HG03159 (cell line): ENCODE results near the gene DMPK.

Experiments
- ATAC-seq: cut with Tn5 transposase; IDR thresholded peaks from one replicate; pipeline ENCODE4 v1.9.1; 2021; ENCODE audit warnings: mild to moderate bottlenecking, moderate library complexity; ENCODE audit not compliant: unreplicated experiment

The DMPK gene

GRCh38 chr19:45789035-45789786 lies 6.9 kb upstream of the DMPK start:
- no peak for ATAC-seq

- ATAC-seq, result no peak
These were observed 4.2 kb upstream of the DMPK start for GRCh38 chr19:45786533-45786894.

DNA sequence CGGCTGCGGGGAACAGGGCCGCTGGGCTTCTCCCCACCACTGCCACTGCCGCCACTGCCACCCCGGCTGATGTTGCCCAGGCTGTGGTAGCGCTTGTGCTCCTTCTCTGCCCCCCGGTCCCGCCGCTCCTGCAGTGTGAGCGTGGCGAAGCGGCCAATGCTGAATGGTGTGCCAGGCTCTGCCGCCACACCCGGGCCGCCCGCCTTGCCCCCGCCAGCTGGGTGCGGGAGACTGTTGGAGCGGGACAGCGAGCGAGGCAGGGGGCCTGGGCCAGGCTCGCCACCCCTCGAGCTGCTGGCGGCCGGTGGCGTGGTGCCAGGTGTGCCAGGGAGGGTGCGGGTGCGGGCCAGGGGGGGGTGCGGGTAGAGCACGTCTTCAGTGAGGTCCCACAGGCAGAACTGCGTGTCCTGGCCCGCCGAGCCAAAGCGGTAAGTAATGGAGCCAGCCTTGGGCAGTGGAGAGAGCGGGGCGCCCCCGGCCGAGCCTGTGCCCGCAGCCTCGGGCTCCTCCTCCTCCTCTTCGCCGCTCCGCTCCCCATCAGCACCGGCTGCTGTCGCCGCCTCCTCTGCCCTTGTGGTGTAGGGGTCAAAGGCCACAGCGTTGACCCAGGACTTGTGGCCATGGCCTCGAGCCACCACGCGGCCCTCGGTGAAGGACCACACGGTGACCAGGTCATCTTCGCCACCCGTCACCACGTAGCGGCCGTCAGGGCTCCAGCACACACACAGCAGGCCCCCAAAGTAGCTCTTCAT lies 3.7 kb upstream of the DMPK start:
- no peak for ATAC-seq

DNA sequence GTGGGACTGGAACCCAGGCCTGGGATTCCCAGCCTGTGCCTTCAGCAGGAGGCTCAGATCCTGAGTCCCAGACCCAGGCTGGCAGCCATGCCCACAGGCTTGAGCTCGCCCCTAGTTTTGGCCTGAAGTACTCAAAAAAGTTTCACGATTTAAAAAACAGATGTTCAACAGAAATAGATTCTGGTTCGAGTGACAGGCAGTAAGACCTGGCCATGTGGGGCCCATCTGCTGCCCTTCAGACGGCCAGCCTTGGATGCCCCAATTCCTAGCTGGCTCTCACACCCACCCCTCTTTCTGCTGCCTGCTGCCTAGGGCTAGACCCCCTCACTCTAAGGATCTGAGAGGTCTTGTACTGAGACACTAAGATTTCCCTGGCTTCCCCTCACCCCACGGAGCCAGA lies 2.8 kb upstream of the DMPK start:
- ATAC-seq, result no peak

DNA sequence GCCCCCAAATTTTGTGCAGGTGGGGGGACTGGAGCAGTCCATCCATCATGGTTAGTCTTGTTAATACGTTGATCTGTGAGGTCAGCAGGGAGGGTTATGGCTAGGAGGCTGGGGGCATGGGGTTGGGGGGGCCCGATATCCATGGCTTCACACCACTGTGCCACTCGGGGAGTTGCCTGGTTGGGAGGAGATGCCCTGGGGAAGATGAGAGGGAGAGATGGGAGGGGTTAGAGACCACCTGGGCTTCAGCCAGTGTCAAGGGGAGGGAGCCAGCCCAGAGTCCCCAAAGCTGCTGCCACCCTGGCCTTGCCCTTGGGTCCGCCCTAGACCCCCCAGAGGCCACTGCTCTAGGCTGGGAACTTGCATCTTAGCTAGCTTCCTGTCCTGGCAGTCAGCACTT lies 1.8 kb upstream of the DMPK start:
- no peak for ATAC-seq

DNA sequence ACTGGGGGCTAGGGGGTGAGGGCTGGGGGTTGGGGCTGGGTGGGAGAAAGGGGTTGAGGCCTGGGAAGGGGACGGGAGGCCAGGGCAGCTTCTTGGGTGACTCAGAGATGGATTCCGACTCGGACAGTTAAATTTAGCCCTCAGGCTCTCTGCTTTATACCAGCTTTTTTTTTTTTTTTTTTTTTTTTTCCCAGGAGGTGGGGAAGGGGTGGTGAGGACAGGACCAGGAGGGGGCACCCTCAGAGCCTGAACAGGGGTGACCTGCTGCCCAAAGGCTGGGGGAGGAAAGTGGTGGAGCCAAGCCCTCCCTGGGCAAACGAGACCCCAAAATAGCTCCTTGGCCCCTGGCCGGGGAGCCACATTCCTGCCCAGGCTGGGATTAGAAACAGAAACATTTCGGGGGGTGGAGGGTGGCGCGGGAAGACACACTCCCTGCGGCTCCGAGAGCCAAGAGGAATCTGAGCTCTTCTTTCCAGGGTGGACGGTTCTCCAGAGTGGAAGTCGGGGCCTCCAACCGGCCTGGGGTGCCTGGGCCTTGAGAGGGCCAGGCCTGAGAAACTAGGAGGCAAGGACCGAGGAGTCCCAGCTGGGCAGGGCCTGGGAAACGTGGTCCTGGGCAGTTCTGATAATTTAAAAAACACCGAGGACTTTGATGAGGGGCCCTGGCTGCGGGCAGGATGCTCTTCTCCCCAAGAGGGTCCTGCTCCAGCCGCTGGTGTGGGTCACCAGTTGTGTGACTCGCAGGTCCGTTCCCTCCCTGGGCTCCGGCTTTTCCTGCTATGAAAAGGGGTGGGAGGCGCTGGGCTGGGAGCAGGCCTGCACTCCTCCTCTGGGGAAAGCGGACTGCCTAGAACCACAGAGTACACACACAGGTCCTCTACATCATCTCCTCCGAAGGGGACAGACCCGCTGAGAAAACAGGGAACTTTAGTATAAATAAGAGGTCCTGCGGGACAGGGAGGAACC lies 813 bp upstream of the DMPK start:
- ATAC-seq, result no peak

DNA sequence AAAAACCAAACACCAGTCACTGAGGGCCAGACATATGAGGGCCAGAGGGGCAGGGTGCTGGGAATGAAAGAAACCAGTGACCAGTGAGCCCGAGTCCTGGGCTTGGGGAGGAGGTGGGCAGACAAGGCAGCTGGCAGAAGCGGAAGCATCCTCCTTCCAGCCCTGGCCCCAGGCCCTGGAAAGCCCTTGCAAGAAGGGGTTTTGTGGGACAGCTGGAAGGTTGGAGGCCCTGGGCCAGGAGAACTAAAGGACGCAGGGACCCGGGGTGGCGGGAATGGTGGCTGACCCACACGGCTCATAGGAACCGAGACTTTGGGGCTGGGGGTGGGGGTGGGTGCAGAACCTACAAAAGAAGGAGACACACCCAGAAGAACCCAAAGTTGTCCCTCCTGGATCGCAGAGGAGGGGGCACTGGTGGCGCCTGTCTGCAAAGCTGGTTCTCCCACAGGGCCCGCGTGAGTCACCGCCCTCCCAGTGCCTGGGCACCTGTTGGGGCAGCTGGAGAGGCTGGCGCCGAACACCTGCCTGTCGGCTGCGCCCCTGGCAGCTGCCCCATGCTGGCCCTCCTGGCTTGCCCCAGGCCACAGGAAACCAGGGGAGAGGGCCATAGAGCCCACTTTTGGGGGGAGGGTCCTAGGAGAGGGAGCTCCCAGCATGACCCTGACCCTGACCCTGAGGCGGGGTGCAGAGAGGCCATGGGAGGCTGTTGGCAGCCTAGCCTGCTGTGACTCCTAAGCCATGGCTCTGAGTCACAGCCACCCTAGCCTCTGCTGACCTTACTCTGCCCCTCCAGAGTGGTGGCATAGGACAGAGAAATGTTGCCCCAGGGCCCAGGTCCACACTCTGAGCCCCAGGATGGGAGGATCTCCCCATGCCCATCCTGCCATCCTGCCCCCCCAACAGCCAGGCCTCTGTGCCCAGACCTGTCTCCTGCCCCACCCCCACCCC lies 802 bp downstream of the DMPK start:
- no peak for ATAC-seq

DNA sequence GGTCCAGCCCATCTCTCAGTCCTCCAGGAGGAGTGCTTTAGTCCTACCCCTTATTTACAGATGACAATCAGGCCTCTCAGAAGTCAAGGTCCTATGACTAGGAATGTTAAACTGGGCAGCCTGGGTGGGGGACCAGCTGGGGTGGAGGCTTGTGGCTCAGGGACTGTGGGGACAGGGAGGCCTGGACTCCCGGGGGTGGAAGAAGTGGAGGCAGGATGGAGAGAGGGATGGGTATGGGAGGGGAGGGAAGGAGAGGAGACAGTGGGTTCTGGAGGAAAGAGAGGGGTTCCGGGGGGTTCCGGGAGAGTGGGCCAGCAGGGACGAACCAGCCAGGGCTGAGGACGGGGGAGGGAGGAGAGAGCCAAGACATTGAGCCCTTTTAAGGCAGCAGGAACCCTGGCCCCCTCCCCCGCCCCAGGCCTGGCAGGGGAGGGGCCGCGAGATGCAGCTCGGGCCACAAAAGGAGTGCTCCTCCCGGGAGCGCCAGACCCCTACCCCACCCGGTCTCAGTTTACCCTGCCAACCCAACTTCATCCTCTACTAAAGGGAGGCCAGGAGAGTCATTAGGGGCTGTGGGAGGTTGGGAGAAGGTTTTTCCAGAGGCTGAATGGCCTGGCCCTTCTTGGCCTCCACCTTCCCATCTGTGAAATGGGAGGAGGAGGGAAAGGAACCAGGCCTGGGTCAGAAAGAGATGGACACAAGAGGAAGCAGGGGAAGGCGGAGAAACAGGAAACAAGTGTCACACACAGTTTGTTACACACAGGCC lies 1.7 kb downstream of the DMPK start:
- ATAC-seq, result no peak

- ATAC-seq, result no peak
These were observed 2.2 kb downstream of the DMPK start for GRCh38 chr19:45780146-45780447.

DNA sequence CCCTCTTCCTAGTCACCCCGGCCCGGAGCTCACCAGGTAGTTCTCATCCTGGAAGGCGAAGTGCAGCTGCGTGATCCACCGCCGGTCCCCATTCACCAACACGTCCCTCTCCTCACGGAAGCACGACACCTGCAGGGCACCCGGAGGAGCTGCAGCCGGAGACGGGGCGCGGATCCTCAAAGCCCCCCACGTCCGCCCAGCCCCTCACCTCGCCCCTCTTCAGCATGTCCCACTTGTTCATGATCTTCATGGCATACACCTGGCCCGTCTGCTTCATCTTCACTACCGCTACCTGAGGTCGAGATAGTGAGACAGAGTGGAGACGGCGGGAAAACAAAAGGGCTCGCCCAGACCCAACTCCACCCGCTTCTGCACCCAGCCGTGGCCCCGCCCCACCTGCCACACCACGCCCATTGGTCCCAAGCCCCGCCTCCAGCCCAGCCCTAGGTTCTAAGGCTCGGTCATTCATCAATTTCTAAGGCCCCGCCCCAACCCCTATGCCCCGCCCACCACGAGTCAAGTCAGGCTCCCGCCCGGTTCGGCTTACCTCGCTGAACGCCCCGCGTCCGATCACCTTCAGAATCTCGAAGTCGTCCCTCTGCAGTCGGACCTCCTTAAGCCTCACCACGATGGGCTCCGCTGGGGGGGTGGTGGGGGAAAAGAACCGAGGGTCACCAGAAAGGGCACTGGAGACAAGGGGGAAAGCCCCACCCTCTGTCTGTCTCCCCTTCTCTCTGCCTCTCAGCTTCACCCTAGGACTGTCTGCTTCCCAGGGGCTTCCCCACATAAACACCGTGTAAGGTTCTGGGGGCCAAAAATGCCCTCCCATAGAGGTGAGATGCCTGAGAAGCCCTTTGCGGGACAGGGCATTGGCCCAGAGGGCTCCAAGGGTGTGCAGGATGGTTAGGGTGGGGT lies 2.8 kb downstream of the DMPK start:
- ATAC-seq, result peak; percentile 78

GRCh38 chr19:45778010-45778661 lies 4.2 kb downstream of the DMPK start:
- no peak for ATAC-seq

DNA sequence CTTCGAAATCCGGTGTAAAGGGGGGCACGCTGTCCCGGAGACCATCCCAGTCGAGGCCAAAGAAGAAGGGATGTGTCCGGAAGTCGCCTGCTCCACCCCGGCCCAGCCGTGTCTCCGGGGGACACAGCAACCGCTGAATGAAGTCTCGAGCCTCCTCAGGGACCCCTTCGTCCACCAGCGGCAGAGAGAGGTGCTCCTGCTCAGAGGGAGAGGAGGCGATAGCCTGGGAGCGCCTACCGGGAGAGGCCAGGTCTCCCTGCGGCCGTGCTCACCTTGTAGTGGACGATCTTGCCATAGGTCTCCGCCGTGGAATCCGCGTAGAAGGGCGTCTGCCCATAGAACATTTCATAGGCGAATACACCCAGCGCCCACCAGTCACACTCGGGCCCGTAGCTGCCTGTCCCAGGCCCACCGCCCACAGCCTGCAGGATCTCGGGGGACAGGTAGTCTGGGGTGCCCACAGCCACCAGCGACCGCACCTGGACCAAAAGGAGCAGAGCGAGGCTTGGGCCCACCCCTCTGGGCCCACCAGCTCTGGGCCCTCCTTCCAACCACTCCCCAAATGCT lies 4.8 kb downstream of the DMPK start:
- ATAC-seq, result no peak

DNA sequence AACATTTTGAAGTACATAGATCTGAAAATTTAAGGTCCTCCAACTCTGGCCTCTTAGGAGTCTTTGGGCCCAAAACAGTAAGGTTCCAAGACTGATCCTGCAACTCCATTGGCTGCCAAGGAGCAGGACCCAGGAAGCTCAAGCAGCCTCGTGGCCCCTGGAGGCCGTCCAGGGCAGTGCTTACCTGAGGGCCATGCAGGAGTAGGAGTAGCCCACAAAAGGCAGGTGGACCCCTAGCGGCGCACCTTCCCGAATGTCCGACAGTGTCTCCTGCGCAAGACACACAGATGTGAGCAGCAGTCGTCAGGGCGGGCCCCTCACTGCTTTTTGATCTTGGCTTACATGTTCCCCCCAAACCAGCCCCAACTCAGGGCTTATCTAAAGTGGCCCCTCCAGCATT lies 7.5 kb downstream of the DMPK start:
- no peak for ATAC-seq

DNA sequence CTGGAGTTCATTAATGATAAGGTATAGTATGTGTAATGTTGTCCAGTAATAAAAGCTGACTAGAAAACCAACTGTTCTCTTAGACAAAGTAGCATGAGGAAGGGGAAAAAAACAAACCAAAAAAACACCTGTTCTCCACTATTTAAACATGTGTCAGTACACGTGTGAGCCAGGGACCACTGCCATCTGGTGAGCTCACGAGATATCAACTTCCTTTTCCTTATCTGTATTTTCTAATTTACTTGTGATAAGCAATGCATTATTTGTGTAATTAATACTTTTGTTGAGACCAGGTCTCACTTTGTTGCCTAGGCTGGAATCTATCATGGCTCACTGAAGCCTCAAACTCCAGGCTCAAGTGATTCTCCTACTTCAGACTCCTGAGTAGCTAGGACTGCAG lies 8.9 kb downstream of the DMPK start:
- no peak for ATAC-seq

- no peak for ATAC-seq
These were observed 9.4 kb downstream of the DMPK start for GRCh38 chr19:45772912-45773311.

DNA sequence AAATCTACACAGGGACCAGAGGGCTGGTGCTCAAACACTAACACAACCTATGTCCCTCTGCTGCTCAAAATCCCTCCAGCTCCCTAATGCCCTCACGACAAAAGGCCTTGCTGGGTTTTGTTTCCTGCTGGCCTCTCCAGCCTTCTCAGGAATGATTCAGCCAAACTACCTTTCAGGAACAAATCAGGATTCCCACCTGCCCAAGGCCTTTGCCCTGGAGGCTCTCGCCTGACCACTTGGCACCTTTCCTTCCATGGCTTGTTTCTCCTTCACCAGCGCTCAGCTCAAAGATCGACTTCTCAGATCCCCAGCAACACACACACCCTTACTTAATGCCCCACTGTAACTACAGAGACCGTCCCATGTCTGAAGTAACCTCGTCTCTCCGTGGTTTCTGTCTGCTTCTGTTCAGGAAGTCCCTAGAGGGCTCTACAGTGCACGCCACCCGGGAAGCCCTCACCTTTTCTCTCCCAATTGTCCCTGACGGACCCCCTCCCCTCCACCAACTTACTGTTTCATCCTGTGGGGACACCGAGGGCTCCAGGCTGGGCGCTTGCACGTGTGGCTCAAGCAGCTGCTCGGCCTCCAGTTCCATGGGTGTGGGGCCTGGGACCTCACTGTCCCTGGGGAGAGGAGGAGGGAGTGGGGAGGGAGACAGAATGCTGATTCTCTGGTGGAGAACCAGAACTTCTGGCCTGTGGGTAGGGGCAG lies 10.0 kb downstream of the DMPK start:
- ATAC-seq, result no peak

DNA sequence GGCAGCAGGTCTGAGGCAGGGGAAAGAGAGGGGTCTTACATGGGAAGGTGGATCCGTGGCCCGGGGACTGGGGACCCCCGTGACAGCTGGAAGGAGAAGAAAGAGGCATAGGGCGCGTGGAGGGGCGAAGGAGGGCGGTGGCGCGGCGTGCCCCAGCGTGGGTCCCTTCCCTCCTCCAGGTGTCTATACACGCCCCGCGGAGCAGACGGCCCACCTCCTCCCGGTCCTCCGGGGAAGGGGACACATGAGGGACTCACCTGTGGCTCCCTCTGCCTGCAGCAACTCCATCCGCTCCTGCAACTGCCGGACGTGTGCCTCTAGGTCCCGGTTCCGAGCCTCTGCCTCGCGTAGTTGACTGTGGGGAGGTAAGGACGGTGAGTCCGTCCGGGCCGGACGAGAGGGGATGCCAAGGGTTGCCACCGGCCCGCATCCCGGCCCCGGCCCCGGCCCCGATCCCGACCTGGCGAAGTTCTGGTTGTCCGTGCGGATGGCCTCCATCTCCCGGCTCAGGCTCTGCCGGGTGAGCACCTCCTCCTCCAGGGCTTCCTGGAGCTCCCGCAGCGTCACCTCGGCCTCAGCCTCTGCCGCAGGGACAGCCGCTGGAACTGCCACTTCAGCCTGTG lies 10.9 kb downstream of the DMPK start:
- no peak for ATAC-seq
